CD4-positive, CD25-positive, alpha-beta regulatory T cell (primary cell): ENCODE results near the gene LYPLA2. TPM values are rescaled to one million over a fixed set of nuclear protein-coding genes. Genes with fewer than 3 reads are reported as not detected.
"Not testable (repeated sequence)": the region's sequence is repeated elsewhere in the genome, so short reads cannot be mapped to it uniquely, and the experiment has no call there.

Experiments
- ATAC-seq, 2 donors: fragments of 150-1000 bp; cut with Tn5 transposase; one replicate each; pipeline ENCODE4 v1.10.0; 2021; ENCODE audit warnings: low read depth in 2 of 2, moderate number of reproducible peaks in 2 of 2, moderate library complexity in 1 of 2
- DNase-seq, 3 donors: peaks; one replicate each; pipeline versions ENCODE4 v3.0.0 to v3.0.0-alpha.2; 2012 to 2022; ENCODE audit warnings: mixed read lengths in 1 of 3
- H3K27ac ChIP-seq: one replicate; pipeline ENCODE4 v1.7.0; 2013; ENCODE audit warnings: mild to moderate bottlenecking, low read length; ENCODE audit not compliant: insufficient read depth, poor library complexity, severe bottlenecking
- H3K27me3 ChIP-seq: one replicate; pipeline ENCODE4 v1.7.0; 2013; ENCODE audit warnings: low read length; ENCODE audit not compliant: control insufficient read depth, insufficient read depth
- H3K36me3 ChIP-seq: one replicate; pipeline ENCODE4 v1.7.0; 2013; ENCODE audit warnings: mild to moderate bottlenecking, low read length, moderate library complexity; ENCODE audit not compliant: control insufficient read depth, insufficient read depth
- H3K4me1 ChIP-seq: 2 replicates; pipeline ENCODE4 v1.7.0; 2013; ENCODE audit warnings: mild to moderate bottlenecking, low read length; ENCODE audit not compliant: insufficient read depth, control insufficient read depth, poor library complexity, severe bottlenecking
- H3K4me3 ChIP-seq: one replicate; pipeline ENCODE4 v1.7.0; 2013; ENCODE audit warnings: low read depth, mild to moderate bottlenecking, low read length, moderate library complexity
- H3K9me3 ChIP-seq, 2 experiments: 1 replicate in 1 of 2; 2 replicates in 1 of 2; pipeline ENCODE4 v1.7.0; 2013; ENCODE audit warnings: low read length in 2 of 2, mild to moderate bottlenecking in 1 of 2, moderate library complexity in 1 of 2; ENCODE audit not compliant: control insufficient read depth in 2 of 2
- H3K27ac Mint-ChIP-seq, 3 donors: one replicate each; pipeline ENCODE4 v1.8.0; 2020 to 2022; ENCODE audit warnings: mild to moderate bottlenecking in 3 of 3, mixed read lengths in 3 of 3, moderate library complexity in 2 of 3
- H3K27me3 Mint-ChIP-seq: one replicate; pipeline ENCODE4 v1.8.0; 2022; ENCODE audit warnings: mild to moderate bottlenecking, mixed read lengths
- H3K36me3 Mint-ChIP-seq: one replicate; pipeline ENCODE4 v1.8.0; 2020; ENCODE audit warnings: mixed read lengths
- H3K4me1 Mint-ChIP-seq, 4 donors: one replicate each; pipeline ENCODE4 v1.8.0; 2020 to 2022; ENCODE audit warnings: mixed read lengths in 4 of 4, mild to moderate bottlenecking in 1 of 4
- H3K4me3 Mint-ChIP-seq, 4 donors: one replicate each; pipeline ENCODE4 v1.8.0; 2020 to 2022; ENCODE audit warnings: mild to moderate bottlenecking in 4 of 4, mixed read lengths in 4 of 4, moderate library complexity in 3 of 4
- H3K9me3 Mint-ChIP-seq, 7 donors: one replicate each; pipeline ENCODE4 v1.8.0; 2020 to 2022; ENCODE audit warnings: mixed read lengths in 7 of 7, mild to moderate bottlenecking in 3 of 7, moderate library complexity in 2 of 7
- polyA plus RNA-seq, 4 donors: library from polyadenylated mRNA; unstranded; fragments of 300-500 nt; fragmentation: Illumina TruSeq; gene quantifications; one replicate each; pipeline ENCODE4 v1.2.3, GENCODE V29; 2021
- total RNA-seq: library from RNA; stranded (reverse); gene quantifications from one replicate; pipeline ENCODE4 v1.2.3, GENCODE V29; 2022

Gene LYPLA2
- total and polyA plus RNA-seq, 5 donors from 2014 or later, result 50.4 to 111 (median 95.0) TPM

DNA sequence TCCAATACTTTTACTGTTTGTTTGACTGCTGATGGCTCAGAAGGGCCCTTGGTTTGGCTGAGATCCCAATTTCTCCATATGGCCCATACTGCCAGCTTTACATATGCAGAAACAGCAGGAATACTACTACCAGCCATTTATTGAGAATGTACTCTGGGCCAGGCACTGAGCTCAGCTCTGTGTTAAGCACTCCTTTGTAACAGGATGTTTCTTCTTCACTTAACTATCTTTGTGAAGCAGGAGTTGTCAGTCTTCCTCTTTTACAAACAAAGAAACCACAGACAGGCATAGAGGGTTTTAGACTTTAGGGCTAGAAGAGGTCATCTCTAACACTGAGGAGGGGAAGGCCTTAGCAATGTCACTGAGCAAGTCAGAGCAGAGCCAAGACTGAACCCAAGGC lies 26.0 kb downstream of the LYPLA2 start:
- peak overlapping the region in 1 of 4 donors; percentile 10 for H3K4me3 Mint-ChIP-seq
- ATAC-seq (no peak), DNase-seq (no peak)
- peaks cover 25% of the 10 kb centered on the region for H3K36me3 Mint-ChIP-seq
- H3K9me3 ChIP-seq, result no peaks in the 10 kb centered on the region
- H3K27me3 Mint-ChIP-seq, result no peaks in the 10 kb centered on the region
- H3K27ac ChIP-seq, result no peak overlapping the region
- H3K36me3 ChIP-seq, result peaks cover 43% of the 10 kb centered on the region
- H3K9me3 Mint-ChIP-seq, result no peaks in the 10 kb centered on the region
- peaks cover 0 to 10% (median 3%) of the 10 kb centered on the region in 4 donors for H3K4me1 Mint-ChIP-seq
- no peaks in the 10 kb centered on the region for H3K4me1 ChIP-seq
- H3K27ac Mint-ChIP-seq, result no peak overlapping the region
- no peaks in the 10 kb centered on the region for H3K27me3 ChIP-seq
- no peak overlapping the region for H3K4me3 ChIP-seq

DNA sequence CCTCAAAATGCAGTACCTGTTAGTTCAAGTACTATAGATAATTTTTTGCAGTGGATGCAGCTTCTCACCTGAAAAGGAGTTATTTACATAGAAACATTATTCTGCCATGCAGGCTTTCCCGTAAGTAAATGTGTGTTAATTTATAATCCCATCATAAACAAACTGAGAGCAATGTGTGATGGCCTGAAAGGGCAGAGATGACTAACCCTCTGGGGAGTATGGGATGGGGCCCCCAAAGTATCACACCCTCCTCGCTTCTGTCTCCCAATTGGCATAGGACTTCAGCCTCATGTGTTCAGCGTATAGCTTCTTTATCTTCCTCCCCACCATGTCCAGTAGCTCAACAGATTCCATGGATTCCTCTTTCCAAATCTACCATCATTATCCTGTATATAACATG lies 26.7 kb downstream of the LYPLA2 start:
- no peak overlapping the region for H3K27ac ChIP-seq
- H3K27me3 ChIP-seq, result no peaks in the 10 kb centered on the region
- H3K36me3 ChIP-seq, result peaks cover 43% of the 10 kb centered on the region
- H3K36me3 Mint-ChIP-seq, result peaks cover 20% of the 10 kb centered on the region
- H3K27ac Mint-ChIP-seq, result no peak overlapping the region
- peaks cover 0 to 16% (median 8%) of the 10 kb centered on the region in 4 donors for H3K4me1 Mint-ChIP-seq
- DNase-seq, result no peak
- H3K4me3 Mint-ChIP-seq, result no peak overlapping the region
- no peak overlapping the region for H3K4me3 ChIP-seq
- H3K27me3 Mint-ChIP-seq, result no peaks in the 10 kb centered on the region
- no peaks in the 10 kb centered on the region for H3K9me3 Mint-ChIP-seq
- ATAC-seq, result no peak
- no peaks in the 10 kb centered on the region for H3K9me3 ChIP-seq
- H3K4me1 ChIP-seq, result no peaks in the 10 kb centered on the region

DNA sequence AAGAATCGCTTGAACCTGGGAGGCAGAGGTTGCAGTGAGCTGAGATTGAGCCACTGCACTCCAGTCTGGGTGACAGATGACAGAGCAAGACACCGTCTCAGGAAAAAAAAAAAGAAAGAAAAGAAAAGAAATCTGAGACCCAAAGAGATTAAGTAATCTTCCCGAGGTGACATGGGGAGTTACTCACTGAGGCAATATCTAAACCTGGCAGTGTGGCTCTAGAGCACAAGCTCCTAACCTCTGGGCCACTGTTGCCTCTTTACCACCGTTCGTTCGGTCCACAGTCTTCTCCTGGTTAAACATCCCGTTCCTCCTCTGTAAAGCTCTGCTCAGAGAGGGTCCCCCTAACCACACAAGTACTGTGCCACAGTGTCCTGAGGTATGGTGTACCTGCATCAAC lies 32.8 kb downstream of the LYPLA2 start:
- peaks cover 9 to 39% (median 32%) of the 10 kb centered on the region in 4 donors for H3K4me1 Mint-ChIP-seq
- ATAC-seq, result no peak
- Histone ChIP-seq H3K27me3 (no peaks in the 10 kb centered on the region), H3K36me3 (peaks cover 4% of the 10 kb centered on the region), H3K27ac (peak overlapping the region; percentile 41), H3K9me3 (no peaks in the 10 kb centered on the region), H3K4me3 (no peak overlapping the region), H3K4me1 (peaks cover 8% of the 10 kb centered on the region)
- H3K27me3 Mint-ChIP-seq, result peaks cover 5% of the 10 kb centered on the region
- H3K9me3 Mint-ChIP-seq, result no peaks in the 10 kb centered on the region
- no peak for DNase-seq
- peaks cover 7% of the 10 kb centered on the region for H3K36me3 Mint-ChIP-seq
- peak overlapping the region; percentile 94 to 100 (median 96) for H3K4me3 Mint-ChIP-seq
- peak overlapping the region; percentile 15 to 97 (median 25) for H3K27ac Mint-ChIP-seq

DNA sequence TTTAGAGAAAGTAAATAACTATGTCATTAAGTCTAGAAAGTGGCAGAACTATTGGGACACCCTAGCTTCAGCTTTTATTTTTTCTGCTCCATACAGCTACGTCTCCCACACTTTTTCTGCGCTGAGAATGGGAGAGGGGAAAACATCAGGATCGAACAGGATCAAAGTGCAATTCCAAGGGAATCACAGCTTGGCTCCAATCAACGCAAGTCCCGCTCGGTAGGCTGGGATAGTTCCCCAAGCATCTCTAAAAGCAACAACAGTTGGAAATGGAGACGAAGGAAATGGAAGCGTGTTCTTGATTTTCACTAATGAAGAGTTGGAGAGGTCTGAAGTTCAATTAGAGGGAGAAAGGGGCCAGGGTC lies 33.7 kb downstream of the LYPLA2 start:
- H3K4me3 Mint-ChIP-seq, result peak overlapping the region; percentile 94 to 100 (median 96)
- DNase-seq (no peak), ATAC-seq (no peak)
- H3K4me1 ChIP-seq, result peaks cover 8% of the 10 kb centered on the region
- no peaks in the 10 kb centered on the region for H3K27me3 ChIP-seq
- peaks cover 9 to 39% (median 32%) of the 10 kb centered on the region in 4 donors for H3K4me1 Mint-ChIP-seq
- H3K27ac Mint-ChIP-seq, result peak overlapping the region; percentile 97
- peaks cover 7% of the 10 kb centered on the region for H3K36me3 Mint-ChIP-seq
- no peaks in the 10 kb centered on the region for H3K9me3 ChIP-seq
- H3K9me3 Mint-ChIP-seq, result no peaks in the 10 kb centered on the region
- H3K36me3 ChIP-seq, result no peaks in the 10 kb centered on the region
- peak overlapping the region; percentile 89 for H3K27ac ChIP-seq
- H3K27me3 Mint-ChIP-seq, result peaks cover 5% of the 10 kb centered on the region
- peak overlapping the region; percentile 92 for H3K4me3 ChIP-seq

DNA sequence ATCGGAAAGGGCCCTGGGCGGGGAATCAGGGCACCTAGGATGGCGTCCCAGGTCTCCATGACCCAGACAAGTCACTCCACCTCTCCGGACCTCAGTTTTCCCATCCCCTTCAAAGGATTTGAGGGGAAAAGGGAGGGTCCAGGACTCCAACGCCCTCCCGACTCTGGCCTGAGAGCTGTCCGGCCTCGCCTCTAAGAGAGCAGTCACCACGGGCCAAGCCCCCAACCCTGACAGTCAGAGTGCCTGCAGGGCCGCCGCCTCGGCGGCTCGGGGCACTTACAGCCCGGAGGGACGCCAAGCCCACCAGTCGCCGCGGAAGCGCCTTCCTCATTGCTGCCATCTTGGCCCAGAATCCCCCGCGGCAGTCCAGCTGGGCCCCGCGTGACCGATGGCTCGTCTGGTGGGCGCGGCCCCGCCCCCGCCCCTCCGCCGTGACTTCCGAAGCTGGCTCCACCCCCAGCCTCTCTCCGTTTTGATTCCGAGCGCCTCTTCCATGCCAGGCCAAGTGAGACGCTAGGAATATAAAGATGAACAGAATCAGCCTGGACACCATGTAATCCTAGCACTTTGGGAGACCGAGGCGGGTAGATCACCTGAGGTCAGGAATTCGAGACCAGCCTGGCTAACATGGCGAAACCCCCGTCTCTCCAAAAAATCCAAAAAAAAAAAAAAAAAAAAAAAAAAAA lies 34.3 kb downstream of the LYPLA2 start, which contains the start of gene HMGCL:
HMGCL (minus strand) TSS at position 354 of the 686 bp plus-strand sequence; CDS start at position 340, 14 bp downstream.
- Histone ChIP-seq H3K27me3 (no peaks in the 10 kb centered on the region), H3K4me1 (peaks cover 8% of the 10 kb centered on the region), H3K4me3 (peak within 1 kb of the TSS; percentile 92), H3K36me3 (no peaks in the 10 kb centered on the region), H3K9me3 (no peaks in the 10 kb centered on the region), H3K27ac (peak within 1 kb of the TSS; percentile 89)
- Mint-ChIP-seq H3K27ac (peak within 1 kb of the TSS; percentile 97), H3K27me3 (peaks cover 5% of the 10 kb centered on the region), H3K9me3 (no peaks in the 10 kb centered on the region), H3K36me3 (peaks cover 6% of the 10 kb centered on the region), H3K4me1 (peaks cover 9 to 39% (median 31%) of the 10 kb centered on the region in 4 donors), H3K4me3 (peak within 1 kb of the TSS; percentile 94 to 100 (median 96))
- peak; percentile 83 to 95 (median 85) for DNase-seq
- peak; percentile 96 to 97 for ATAC-seq

DNA sequence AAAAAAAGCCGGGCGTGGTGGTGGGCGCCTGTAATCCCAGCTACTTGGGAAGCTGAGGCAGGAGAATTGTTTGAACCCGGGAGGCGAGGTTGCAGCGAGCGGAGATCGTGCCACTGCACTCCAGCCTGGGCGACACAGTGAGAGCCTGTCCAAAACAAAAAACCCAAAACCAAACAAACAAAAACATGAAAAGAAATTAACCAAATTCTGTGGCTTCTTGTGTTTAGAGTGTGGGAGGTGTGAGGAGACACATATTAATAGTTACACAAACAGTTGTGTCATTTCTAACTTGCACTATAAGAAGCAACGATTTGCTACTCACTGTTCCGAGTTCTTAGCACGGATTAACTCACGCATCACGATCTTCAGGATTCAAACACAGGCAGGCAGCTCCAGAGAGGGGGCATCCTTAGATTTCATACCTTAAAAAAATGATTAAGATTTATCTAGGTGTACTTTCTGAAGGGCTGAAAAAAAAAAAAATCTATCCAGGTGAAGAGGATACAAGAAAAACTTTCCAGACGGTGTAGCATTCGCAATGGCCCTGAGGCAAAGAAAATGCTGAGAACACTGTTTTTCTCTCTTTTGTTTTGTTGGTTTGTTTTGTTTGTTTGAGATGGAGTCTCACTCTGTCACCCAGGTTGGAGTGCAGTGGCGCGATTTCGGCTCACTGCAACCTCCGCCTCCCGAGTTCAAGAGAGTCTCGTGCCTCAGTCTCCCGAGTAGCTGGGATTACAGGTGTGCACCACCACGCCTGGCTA lies 35.0 kb downstream of the LYPLA2 start:
- Histone ChIP-seq H3K4me1 (peaks cover 8% of the 10 kb centered on the region), H3K4me3 (peak overlapping the region; percentile 92), H3K36me3 (no peaks in the 10 kb centered on the region), H3K27ac (peak overlapping the region; percentile 89), H3K27me3 (no peaks in the 10 kb centered on the region), H3K9me3 (no peaks in the 10 kb centered on the region)
- no peaks in the 10 kb centered on the region for H3K36me3 Mint-ChIP-seq
- peaks cover 9 to 39% (median 29%) of the 10 kb centered on the region in 4 donors for H3K4me1 Mint-ChIP-seq
- H3K9me3 Mint-ChIP-seq, result no peaks in the 10 kb centered on the region
- peaks cover 5% of the 10 kb centered on the region for H3K27me3 Mint-ChIP-seq
- peak overlapping the region; percentile 97 for H3K27ac Mint-ChIP-seq
- peak; percentile 15 to 39 for ATAC-seq
- peak in 2 of 3 donors; percentile 25 to 42 for DNase-seq
- H3K4me3 Mint-ChIP-seq, result peak overlapping the region; percentile 94 to 100 (median 96)

DNA sequence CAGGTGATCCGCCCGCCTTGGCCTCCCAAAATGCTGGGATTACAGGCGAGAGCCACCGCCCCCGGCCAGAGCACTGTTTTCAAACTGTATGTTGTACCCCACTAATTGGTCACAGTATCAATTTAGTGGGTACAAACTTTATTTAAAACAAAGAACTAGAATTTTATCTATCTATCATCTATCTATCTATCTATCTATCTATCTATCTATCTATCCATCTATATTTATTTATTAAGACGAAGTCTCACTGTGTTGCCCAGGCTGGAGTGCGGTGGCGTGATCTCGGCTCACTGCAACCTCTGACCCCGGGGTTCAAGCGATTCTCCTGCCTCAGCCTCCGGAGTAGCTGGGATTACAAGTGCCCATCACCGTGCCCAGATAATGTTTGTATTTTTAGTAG lies 35.6 kb downstream of the LYPLA2 start:
- not testable (repeated sequence) for DNase-seq, H3K27ac ChIP-seq, H3K27me3 ChIP-seq, H3K36me3 Mint-ChIP-seq, H3K9me3 Mint-ChIP-seq, H3K4me3 ChIP-seq, ATAC-seq, H3K36me3 ChIP-seq, H3K9me3 ChIP-seq, H3K4me1 ChIP-seq, H3K27me3 Mint-ChIP-seq
- H3K4me1 Mint-ChIP-seq, result peaks cover 9 to 37% (median 29%) of the 10 kb centered on the region in 4 donors
- H3K4me3 Mint-ChIP-seq, result peak overlapping the region; percentile 89 to 100 (median 94)
- peak overlapping the region in 2 of 3 donors; percentile 56 to 97 for H3K27ac Mint-ChIP-seq
